Left kidney (tissue), 2 donors: Measurements from ENCODE around the gene NOL6. TPM values are rescaled to one million over a fixed set of nuclear protein-coding genes. Genes with fewer than 3 reads are reported as not detected.

Experiments
- DNase-seq: peaks from one replicate; pipeline ENCODE4 v3.0.0-alpha.2; 2013
- polyA plus RNA-seq: library from polyadenylated mRNA; unstranded; fragments of 120-200 nt; gene quantifications from one replicate; pipeline ENCODE4 v1.2.1, GENCODE V29; 2013; ENCODE audit not compliant: insufficient read length

NOL6 gene
- polyA plus RNA-seq, 1 donor: 26.0 TPM

GRCh38 chr9:33452828-33453271 is 20.9 kb downstream of the NOL6 start:
- DNase-seq: peak; percentile 63

DNA sequence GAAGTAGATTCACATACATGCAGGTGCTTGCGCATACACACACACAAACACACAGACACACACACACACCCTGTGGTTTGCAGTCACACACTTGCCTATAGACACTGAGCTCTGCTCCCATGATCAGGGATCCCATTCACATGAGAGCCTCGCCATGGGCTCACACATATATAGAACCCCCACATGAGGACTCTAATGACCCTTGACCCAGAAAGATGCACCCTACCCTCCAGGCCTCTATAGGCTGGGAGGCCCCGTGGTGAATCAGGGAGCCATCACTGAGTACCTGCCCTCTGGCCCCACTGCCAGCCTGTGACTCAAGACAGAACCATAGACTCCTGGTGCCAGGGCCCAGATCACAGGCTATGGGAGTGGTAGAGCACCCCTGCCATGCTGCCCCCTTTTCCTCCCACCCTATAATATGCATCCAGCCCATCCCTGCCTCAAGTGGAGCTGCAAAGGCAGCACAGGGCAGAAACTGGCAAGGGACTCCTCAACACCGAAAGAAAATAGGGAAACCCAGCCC is 23.0 kb downstream of the NOL6 start:
- DNase-seq: no peak

DNA sequence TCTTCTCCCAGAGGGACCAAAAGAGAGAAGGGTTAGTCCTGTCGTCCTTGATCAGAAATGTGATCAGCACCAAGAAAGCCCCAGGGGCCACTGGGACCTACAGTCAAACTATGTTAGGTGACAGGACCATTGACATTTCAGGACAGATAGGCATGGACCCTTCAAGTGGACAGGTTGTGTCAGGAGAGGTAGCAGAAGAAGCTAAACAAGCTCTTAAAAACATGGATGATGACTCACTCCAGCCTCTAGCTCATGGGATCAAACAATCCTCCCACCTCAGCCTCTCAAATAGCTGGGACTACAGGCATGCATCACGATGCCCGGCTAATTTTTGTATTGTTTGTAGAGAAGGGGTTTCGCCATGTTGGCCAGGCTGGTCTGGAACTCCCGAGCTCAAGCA is 24.0 kb downstream of the NOL6 start:
- DNase-seq: no peak

- DNase-seq: no peak
These were observed 25.7 kb downstream of the NOL6 start for GRCh38 chr9:33447799-33448553.

DNA sequence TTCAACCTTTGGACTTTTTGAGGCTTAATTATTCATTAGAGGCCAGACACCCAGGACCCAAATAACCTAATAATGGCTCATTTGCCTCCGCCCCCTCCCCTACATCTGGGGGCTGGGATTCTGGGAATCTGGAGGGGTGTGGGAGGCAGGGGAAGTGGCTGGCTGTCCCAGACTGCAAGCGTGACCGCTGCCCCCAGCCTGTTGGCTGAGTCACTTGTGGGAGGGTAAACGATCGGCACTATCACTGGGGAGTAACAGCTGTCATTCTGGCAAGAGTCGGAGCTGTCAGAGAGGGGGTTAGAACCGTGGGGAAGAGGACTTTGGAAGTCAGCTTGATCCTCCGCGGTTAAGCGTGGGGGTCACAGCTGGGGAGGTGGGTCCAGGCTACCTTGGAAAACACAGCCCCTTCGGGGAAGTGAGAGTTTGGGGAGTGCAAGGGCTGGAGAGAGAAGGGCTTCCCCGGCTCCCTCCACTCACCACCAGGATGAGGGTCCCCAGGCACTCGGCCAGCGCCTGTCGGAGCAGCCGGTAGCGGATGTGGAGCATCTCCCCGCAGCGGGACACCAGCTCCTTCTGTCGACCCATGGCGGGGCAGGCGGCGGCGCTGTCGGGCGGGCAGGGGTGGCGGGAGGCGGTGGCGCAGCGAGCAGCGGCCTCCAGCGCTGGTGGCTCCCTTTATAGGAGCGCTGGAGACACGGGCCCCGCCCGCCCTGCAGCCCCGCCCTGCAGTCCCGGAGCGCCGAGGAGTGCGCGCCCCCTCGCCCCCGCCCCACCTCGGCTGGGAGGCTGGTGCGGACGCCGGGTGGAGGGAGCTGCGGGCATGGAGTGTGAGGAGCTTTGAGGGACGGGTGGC is 26.6 kb downstream of the NOL6 start, which contains the start of gene AQP3:
Gene AQP3, minus strand, starts transcription at position 648 of the 853 bp plus-strand sequence. Its CDS starts 63 bp downstream, at position 585.
- DNase-seq: peak; percentile 53

GRCh38 chr9:33446240-33446945 is 27.3 kb downstream of the NOL6 start:
- no peak for DNase-seq

- peak; percentile 59 for DNase-seq
These were observed 28.1 kb downstream of the NOL6 start for GRCh38 chr9:33445389-33446239.

DNA sequence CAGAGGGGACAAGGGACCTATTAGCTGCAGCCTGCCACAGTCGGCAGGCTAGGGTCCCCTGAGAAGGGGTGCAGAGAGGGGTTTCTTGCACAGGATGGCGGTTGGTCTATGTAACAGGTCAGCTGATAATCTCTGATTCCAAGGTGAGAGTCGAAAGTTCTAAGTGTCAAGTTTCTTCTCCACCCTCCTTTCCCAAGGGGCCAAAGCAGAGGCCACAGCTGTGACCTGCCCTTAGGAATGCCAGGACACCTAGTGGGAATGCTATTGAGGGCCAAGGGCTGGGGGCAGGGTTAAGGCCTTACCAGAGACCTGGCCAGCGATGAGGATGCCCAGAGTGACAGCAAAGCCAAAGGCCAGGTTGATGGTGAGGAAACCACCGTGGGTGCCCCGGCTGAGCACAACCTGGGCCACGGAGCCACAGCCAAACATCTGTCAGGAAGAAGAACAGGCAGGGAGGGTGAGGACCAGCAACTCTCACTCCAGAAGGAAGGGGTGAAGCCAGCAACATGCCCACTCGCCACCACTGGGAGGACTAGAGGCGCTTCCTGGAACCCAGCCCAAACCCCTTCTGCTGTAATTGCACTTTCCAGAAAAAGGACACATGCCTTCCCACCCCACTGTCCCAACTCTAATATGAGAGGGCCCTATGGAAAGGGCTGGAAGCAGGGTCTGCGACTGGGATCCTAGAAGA is 30.1 kb downstream of the NOL6 start:
- no peak for DNase-seq

- DNase-seq: no peak
These were observed 30.7 kb downstream of the NOL6 start for GRCh38 chr9:33443047-33443446.

- DNase-seq: no peak
These were observed 31.6 kb downstream of the NOL6 start for GRCh38 chr9:33442125-33442524.

- DNase-seq: no peak
These were observed 33.1 kb downstream of the NOL6 start for GRCh38 chr9:33440609-33441008.

GRCh38 chr9:33440204-33440603 is 33.5 kb downstream of the NOL6 start:
- no peak for DNase-seq

- no peak for DNase-seq
These were observed 34.0 kb downstream of the NOL6 start for GRCh38 chr9:33439731-33440130.

DNA sequence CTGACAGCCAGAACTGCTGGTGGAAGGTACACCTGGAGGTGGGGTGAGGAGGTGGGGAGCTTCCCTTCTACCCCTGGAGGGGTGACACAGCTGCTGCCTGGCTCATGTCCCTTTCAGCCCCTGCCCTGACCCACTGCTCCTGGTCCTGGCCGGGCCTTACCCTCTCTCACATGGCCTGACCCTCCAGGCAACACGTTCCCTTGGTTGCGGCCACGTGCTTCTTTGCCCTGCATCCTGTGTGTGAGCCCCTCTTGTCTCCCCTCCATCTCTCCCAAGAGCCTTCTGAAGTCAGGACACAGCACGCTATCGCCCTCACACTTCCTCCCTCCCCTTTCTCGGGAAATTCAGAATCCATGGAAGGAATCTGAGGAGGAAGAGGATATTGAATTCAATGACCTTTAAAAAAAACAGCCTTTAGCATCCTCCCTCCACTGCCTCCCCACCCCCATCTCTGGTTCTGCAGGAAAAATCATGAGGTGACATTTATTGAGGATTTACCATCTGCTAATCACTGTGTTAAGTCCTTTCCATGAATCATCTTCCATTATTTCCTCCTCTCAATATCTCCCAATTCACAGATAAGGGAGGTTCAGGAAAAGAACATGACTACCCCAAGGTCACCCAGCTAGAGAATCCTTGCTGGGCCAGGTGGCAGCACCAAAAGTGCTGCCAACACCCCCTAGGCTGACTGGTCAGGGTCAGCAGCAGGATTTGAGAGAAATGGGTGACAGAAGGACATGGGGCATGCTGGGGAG is 34.6 kb downstream of the NOL6 start:
- DNase-seq: no peak

DNA sequence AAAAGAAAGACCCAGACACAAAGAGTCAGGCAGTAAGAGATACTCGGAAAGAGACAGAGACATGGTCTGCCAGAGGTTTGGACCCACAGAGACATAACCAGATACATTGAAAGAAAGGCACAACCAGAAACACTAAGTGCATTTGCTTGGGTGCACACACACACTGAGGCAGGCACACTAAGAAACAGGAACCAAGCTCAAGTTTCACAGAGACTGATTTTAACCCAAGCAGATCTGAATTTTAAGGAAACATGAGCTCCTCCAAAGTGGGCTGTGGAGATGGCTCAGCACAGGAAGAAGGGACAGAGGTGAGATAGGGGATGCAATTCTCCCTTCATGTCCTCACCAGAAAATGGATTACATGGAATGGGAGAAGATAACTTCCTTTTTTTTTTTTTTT is 35.8 kb downstream of the NOL6 start:
- no peak for DNase-seq

DNA sequence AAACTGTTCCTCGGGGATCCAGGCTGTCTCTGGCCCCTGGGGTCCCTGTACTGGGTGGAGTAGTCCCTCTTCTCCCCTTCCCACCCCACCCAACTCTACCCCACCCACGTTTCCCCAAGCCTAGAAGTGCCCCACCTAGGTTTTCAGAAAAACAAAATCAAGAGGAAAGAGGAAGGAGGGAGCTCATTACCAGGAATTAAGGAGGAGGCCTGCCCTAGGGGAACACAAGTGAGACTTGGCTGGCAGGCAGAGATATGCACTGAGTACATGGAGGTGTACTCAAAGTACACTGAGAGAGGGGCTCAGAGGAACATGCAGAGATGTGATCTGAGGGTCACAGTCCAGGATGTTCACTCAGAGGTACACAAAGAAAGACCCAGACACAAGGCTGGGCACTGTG is 36.5 kb downstream of the NOL6 start:
- DNase-seq: no peak

DNA sequence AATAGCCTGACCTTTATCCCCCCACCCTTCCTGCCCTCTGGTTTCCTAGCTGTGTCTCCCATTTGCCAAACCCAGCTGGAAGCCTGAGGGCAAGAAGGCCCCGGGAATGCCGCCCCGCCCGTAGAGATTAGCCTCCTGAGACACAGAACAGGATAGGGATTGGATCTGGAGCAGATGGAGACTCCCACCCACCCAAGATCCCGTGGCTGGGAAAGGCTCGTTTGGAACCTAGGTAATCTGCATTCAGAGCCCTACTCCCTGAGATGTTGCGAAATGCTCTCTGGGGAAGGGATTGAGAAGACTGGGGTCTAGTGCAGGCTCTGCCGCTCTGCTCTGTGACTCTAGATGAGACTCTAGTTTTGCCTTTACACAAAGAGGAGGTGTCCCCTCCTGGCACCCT is 37.3 kb downstream of the NOL6 start:
- DNase-seq: no peak

GRCh38 chr9:33435821-33436277 is 37.9 kb downstream of the NOL6 start:
- DNase-seq: no peak

DNA sequence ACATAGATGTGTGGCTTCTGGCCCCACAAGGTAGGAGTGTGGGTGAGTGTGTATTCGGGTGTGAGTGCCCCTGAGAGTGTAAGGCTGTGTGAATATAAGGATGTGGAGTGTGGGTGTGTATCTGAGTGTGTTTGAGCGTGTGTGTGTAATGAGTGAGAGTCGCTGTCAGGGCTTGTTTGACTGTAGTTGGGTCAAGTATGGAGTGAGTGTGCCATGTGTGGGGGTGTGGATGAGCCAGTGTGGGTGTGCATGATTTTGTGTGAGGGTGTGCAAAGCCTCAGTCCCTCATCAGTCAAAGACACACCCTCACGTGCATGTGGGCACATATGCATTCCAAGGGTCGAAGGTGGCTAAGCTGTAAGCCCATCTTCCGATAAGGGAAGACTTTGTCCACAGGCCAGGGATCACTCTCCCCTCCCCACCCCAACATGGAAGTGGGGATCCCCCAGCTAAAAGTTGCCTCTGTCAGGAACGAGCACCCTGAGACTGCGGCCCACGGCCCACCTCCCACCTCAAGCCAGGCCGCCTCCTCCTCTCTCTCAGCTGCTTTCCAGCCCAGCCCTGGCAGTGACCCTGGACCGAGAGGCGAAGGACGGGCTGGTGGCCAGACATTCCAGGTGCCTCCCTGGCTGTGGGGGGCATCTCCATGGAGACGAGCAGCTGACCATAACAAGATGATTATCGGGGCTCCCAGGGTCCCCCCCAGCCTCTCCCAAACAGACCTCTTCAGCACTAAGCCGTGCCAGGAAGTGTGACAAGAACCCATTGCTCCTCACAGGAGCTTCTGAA is 39.2 kb downstream of the NOL6 start:
- no peak for DNase-seq
